ENCODE results near the gene CFAP61.
"Not testable (repeated sequence)": the region's sequence is repeated elsewhere in the genome, so short reads cannot be mapped to it uniquely, and the experiment has no call there.

Gene CFAP61

DNA sequence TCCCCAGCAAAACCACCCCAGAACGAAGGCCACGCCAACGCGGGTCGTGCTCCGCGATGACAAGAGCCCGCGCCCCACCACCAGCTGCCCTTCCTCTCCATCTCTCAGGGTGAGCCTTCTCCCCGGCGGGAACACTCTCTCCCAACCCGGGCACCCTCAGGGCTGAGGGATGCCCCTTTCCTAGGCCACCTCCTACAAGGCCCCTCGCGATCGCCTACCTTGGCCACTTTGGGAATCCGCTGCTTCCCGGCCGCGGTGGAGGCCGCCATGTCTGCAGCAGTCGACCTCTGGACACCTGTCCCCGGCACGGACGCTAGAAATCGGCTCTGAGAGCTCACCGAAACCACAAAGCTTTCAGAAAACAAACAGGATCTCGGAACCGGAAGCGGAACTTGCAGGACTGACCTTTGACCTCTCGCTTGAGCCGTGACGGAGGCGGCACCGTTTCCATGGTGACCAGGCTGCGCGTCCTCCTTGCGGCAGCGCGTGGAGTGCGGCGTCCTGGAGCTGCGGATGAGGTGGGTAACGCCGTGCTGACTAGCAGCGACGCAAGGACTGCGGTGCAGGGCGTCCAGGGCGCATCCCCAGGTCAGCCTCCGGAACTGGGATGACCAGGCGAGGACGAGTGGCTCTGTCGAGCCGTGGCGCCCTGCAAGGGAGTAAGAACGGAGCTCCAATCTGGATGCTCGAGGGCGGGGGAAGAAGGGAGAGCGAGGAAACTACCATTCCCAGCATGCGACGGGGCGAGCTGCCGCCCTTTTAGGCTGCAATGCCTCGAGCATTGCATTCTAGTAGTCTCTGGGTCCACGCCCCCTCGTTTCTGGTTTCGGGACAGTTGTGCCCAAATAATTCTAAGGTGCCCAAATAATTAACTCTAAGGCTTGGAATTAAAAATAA lies at the start of gene CFAP61, which contains the start of gene CRNKL1:
Gene CFAP61, plus strand, starts transcription at position 459 of the 897 bp plus-strand sequence. CDS start 4,122 bp downstream, outside the sequence.
Gene CRNKL1, minus strand, starts transcription at position 393 of the 897 bp plus-strand sequence. Its CDS starts 124 bp downstream, at position 269.
- DNase-seq: peak; percentile 98 to 99 (median 98)

GRCh38 chr20:20003031-20003954 lies 49.0 kb upstream of the CFAP61 start:
- peak; percentile 87 to 93 (median 92) for DNase-seq

- DNase-seq: not testable (repeated sequence)
These were observed 48.4 kb upstream of the CFAP61 start for GRCh38 chr20:20003955-20004322.

DNA sequence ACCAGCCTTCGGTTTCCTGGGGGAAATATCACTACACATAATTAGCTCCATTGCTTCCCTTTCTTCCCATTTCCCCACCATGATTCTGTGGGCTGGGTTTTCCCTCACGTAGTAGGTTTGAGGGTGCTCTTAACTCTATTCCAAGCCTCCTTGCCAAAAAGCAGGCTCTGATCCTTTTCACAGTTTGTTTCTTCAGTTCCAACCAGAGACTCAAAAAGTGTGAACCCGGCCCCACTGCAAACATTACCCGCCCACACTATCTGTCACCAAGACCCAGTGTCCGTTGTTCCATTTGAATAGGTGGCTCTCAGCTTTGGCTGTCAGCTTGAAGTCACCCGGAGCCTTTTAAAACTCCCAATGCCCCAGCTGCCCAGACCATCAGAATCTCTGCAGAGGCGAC lies 47.0 kb upstream of the CFAP61 start:
- DNase-seq: peak; percentile 54 to 64 (median 56)

DNA sequence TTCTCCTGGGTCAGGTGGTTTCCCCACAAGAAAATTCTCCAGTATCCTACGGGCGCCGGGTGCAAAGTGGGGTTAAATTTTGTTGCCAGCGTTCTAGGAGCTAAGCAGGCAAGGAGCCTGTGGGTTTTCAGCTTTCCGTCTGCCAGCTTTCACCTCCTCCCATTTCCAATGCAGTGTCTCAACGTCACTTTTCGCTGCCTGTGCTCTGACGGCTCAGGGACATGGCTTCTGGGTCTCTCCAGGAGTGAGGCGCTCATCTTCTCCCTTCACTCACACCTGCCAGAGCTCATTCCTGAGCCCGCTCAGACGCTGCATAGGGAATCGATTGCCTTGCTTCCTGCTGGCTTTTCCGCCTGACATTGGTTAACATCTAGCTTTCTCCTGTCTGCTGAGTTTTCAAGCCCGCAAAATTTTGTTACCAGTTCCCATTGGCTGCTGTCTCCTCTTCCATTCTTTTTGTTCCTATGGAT lies 42.5 kb upstream of the CFAP61 start:
- DNase-seq: no peak

DNA sequence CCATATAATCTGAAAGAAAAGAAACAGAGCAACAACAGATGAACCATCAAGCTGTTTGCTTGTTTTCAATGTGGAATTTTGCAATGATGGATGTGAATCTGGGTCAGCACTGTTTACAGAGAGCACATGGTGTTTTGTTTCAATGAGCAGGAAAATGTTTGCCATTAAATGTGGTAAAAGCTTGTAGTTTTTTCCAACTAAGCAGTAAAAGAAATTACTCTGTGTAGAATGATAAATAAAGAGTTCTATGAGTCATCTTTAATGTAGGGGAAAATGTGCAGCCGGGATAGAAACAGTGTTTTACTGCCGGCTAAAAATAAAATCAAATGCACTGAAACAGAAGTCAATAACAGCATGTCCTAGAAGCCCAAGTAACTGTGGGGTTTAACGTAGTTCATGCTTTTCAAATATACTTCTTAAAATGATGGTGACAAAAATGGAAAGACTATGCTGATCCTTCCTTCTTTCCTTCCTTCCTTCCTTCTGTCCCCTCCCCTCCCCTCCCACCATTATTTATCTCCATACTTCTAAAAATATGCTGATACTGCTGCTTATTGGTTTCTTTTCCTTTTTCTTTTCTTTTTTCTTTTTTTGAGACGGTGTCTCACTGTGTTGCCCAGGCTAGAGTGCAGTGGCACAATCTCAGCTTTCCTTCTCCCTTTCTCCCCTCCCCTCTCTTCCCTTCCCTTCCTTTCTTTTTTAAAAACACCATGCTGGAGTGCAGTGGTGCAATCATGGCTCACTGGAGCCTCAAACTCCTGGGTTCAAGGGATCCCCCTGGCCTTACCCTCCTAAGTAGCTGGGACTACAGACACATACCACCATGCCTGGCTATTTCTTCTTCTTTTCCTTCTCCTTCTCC lies 41.5 kb upstream of the CFAP61 start:
- peak in 1 of 3 donors; percentile 55 for DNase-seq

DNA sequence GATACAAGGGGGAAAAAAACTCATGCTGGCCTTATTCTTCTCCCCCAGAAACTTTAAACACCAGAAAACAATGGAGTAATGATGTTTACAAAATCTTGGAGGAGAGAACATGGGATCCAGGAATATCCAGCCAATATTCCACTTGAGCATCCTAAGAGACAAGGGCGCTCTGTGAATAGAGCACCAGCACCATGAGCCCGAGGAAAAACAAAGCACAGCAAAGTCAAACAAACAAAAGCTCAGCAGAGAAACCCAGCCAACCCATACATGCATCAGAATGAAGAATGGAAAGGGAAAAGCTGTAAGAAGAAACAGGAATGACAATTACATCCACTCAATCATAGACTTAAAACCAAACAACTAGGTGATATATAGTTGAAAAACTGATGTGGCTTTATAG lies 39.8 kb upstream of the CFAP61 start:
- DNase-seq: no peak

- peak in 1 of 3 donors; percentile 48 for DNase-seq
These were observed 37.7 kb upstream of the CFAP61 start for GRCh38 chr20:20014659-20015058.

DNA sequence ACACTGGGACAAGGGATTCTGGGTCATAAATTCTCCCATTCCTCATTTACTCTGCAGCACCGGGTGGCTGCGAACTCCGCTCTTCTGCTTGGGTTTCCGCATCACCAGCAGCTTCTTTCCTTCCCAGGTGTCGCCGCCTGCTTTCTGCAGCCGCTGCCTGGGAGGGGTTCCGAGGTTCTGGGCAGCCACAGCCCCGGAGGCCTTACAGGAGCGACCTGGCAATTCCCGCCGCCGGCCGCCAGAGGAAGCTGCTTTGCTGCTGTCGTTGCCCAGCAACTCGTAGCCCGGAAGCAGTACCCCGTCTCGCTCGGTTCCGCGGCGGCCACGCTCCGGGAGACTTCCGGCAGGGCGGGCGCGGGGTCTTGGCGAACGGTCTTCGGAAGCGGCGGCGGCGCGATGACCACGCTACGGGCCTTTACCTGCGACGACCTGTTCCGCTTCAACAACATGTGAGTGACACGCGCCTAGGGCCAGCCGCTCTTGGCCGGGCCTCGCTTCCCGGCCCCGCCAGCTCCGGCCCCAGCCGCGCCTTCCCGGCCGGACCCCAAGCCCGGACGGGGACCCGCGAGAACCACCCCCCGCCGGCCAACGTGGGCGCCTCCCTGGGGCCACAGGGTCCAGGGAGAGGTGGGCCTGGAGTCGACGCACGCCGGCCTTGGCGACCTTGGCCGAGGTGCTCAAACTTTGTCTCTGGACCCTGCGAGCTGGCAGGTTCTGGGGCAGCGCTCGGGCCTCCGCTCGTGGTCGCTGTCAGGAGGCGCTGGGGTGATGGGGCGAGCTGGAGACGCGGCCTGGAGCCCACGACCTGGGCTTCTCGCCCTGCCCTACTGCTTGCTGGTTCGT lies 35.1 kb upstream of the CFAP61 start, which contains the start of gene NAA20:
Gene NAA20, plus strand, starts transcription at position 362 of the 843 bp plus-strand sequence. Its CDS starts 35 bp downstream, at position 397.
- DNase-seq: peak; percentile 91 to 96 (median 95)

- DNase-seq: no peak
These were observed 34.5 kb upstream of the CFAP61 start for GRCh38 chr20:20017844-20018185.

DNA sequence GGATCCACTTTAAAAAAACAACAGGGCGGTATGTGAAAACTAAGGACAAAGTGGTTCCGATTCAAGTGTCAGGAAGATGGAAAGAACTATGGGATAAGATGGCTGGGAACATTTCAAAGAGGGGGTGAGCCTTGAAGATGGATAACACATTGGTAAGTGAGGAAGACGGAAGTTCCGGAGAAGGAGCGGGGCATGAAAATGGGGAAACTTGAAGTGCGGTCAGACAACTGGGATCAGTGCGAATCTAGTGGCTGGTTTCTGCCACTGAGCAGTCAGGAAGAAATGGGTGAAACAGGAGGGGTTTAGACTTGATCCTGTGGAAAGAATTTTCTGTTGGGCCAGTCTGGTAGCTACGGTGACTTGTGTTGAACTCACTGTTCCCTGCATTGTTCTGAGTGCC lies 34.0 kb upstream of the CFAP61 start:
- DNase-seq: no peak

DNA sequence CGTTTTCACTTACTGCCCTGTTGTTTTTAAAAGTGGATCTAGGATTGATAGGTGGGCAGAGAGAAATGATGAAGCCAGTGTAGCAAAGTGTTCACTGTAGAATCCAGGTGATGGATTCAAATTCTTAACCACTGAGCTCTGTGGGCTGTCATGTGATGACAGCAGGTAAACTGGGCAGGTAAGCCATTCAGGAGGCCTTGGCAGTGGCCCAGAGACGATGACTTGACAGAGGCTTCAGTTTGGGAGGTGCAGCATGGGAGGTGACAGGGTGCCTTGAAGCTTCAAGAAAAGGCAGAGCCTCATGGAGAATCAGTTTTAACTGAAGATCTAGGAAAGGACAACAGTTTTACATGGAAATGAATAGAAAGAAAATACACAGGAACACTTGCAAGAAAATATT lies 33.2 kb upstream of the CFAP61 start:
- DNase-seq: no peak

- DNase-seq: no peak
These were observed 31.4 kb upstream of the CFAP61 start for GRCh38 chr20:20020908-20021307.

- no peak for DNase-seq
These were observed 30.5 kb upstream of the CFAP61 start for GRCh38 chr20:20021835-20022234.

DNA sequence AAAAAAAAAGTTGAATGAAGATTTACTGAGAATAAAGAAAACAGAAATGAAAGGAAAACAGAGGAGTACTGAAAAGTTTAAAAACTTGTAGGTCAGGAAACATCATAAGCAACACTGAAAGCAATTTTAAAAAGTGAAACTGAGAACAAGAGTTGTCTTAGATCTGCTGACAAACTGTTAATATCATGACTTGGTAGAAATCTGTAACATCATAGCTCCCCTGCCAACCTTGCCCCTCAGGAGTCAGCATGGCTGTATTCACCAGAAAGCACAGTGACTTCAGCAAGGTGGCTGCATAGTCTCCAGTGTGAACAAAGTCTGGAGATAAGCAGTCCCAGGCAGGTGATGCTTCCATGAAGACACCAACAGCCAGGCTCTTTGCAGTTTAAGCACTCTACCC lies 29.8 kb upstream of the CFAP61 start:
- DNase-seq: no peak

DNA sequence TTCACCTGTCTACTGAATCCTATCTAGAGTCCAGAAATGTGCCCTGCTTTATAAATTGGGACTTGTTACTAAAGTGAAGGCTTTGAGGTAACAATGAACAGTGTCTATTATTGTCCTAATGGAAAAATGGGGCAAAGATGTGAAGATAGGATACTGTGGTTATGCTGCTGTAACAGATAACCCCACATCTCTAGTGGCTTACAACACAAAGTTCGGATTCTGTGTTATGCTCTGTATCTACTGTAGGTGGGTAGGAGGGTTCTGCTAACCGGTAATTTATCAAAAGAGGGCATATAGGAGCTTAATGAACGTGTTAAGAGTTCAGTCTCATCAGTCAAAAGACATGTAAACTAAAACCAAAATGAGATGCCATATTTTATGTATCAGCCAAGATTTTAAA lies 28.9 kb upstream of the CFAP61 start:
- DNase-seq: no peak

DNA sequence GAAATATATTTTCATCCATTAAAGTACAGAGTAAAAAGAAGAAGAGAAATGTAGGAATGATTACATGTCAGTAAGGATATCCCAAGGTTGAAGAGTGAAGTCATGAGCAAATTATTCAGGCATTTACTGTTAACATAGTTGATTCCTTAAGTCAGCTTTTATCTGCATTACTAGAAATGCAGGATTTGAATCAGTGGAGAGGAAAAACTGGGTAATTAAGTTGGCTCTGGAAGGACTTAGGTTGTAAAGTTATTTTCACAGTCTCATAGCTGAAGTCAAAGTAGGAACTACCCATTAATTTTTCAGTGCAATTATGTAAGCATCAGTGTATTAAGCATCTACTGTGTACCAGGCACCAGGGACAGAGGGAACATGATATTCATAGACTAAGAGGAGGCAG lies 27.4 kb upstream of the CFAP61 start:
- DNase-seq: no peak

- DNase-seq: no peak
These were observed 25.0 kb upstream of the CFAP61 start for GRCh38 chr20:20027284-20027683.

DNA sequence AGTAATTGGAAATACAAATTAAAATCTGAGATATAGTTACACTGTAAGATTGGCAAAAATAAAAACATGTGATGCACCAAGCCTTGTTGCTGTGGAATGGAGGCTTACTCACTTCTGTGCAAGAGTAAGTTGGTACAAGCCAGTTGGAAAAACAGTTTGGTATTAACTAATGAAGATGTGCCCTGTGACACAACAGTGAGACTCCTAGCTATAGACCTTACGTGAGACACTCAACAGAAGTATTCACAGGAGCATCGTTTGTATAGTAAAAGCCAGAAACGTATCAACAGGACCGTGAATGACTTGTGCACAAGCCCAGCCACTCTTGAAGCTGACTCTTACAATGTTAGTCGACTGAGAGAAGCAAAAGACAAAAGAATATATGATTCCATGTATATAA lies 20.5 kb upstream of the CFAP61 start:
- DNase-seq: no peak

DNA sequence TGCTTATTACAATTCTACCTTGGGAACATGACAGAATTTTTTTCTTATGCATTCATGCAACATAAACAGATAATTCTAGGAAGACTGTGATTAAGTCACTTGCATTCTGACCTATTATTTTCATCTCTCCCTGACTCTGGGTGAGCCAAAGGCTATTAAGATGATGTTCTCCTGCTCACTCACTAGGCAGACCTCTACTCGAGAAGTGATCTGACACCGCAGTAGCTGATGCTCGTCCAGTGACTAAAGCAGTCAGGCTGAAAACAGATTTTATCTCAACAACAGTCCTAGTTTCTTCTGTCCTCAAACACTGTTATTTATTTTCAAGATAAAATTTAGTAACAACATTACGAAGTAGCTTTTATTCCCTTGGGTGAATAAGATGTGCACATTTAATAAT lies 17.8 kb upstream of the CFAP61 start:
- no peak for DNase-seq

GRCh38 chr20:20036756-20037155 lies 15.6 kb upstream of the CFAP61 start:
- DNase-seq: no peak
